ENCODE data around the gene SLC7A6OS.
"Not testable (repeated sequence)": the region's sequence is repeated elsewhere in the genome, so short reads cannot be mapped to it uniquely, and the experiment has no call there.

The SLC7A6OS gene

GRCh38 chr16:68289621-68290329, 21.0 kb downstream of the SLC7A6OS start:
- Histone ChIP-seq H3K4me1 (ENCODE audit: control insufficient read depth, insufficient read depth, low read length) (no peaks in the 10 kb centered on the region), H3K9ac (ENCODE audit: low read length) (no peak overlapping the region), H3K4me3 (ENCODE audit: low read length) (no peak overlapping the region), H3K27ac (ENCODE audit: low read depth, low read length) (no peak overlapping the region), H3K36me3 (ENCODE audit: control insufficient read depth, insufficient read depth, low read length) (peaks cover 25% of the 10 kb centered on the region), H3K27me3 (ENCODE audit: control insufficient read depth, insufficient read depth, low read length) (no peaks in the 10 kb centered on the region)

DNA sequence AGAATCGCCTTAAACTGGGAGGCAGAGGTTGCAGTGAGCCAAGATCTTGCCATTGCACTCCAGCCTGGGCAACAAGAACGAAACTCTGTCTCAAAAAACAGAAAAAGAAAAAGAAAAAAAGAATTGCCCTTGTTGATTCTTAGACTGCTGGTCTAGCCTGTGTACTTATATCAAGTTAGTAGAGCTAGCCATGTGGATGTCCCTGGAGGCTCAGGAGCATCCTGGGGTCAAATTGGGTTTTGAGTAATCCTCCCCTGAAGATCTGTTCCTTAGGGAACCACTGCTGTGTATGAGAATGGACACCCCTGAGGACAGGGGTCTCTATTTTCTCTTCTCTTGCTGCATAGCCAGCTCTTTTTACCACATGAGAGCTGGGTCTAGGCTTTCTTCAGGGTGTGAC, 21.5 kb downstream of the SLC7A6OS start:
- Histone ChIP-seq H3K9ac (ENCODE audit: low read length) (no peak overlapping the region), H3K27me3 (ENCODE audit: control insufficient read depth, insufficient read depth, low read length) (no peaks in the 10 kb centered on the region), H3K4me3 (ENCODE audit: low read length) (no peak overlapping the region), H3K36me3 (ENCODE audit: control insufficient read depth, insufficient read depth, low read length) (peaks cover 23% of the 10 kb centered on the region), H3K27ac (ENCODE audit: low read depth, low read length) (no peak overlapping the region), H3K4me1 (ENCODE audit: control insufficient read depth, insufficient read depth, low read length) (no peaks in the 10 kb centered on the region)

GRCh38 chr16:68288796-68289195, 21.9 kb downstream of the SLC7A6OS start:
- not testable (repeated sequence) for H3K4me1 ChIP-seq (ENCODE audit: control insufficient read depth, insufficient read depth, low read length); H3K27ac ChIP-seq (ENCODE audit: low read depth, low read length); H3K27me3 ChIP-seq (ENCODE audit: control insufficient read depth, insufficient read depth, low read length); H3K4me3 ChIP-seq (ENCODE audit: low read length); H3K9ac ChIP-seq (ENCODE audit: low read length)
- peaks cover 21% of the 10 kb centered on the region for H3K36me3 ChIP-seq (ENCODE audit: control insufficient read depth, insufficient read depth, low read length)

DNA sequence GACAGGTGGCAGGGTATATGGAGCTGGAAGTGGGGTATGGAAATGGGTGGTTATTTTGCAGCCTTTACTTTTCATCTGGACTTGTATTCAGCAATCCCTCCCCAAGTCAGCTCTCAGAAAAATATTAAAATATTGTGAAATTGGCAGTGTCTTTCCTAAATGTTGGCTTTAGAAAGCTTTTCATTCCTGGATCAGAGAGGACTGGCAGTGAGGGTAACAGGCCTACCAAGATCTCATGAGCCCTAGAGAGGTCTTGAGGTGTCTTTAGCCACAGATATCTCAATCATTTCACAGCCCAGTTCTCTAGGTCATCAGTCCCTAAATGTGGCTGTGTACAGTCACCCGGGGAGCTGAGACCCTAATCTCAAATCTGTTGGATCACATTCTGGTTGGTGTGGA, 22.5 kb downstream of the SLC7A6OS start:
- Histone ChIP-seq H3K4me1 (ENCODE audit: control insufficient read depth, insufficient read depth, low read length) (no peaks in the 10 kb centered on the region), H3K27me3 (ENCODE audit: control insufficient read depth, insufficient read depth, low read length) (no peaks in the 10 kb centered on the region), H3K36me3 (ENCODE audit: control insufficient read depth, insufficient read depth, low read length) (peaks cover 19% of the 10 kb centered on the region), H3K9ac (ENCODE audit: low read length) (no peak overlapping the region), H3K4me3 (ENCODE audit: low read length) (no peak overlapping the region), H3K27ac (ENCODE audit: low read depth, low read length) (no peak overlapping the region)

GRCh38 chr16:68287276-68288251, 23.2 kb downstream of the SLC7A6OS start:
- no peak overlapping the region for H3K9ac ChIP-seq (ENCODE audit: low read length)
- no peaks in the 10 kb centered on the region for H3K4me1 ChIP-seq (ENCODE audit: control insufficient read depth, insufficient read depth, low read length)
- H3K4me3 ChIP-seq (ENCODE audit: low read length), result no peak overlapping the region
- H3K36me3 ChIP-seq (ENCODE audit: control insufficient read depth, insufficient read depth, low read length), result peaks cover 19% of the 10 kb centered on the region
- no peaks in the 10 kb centered on the region for H3K27me3 ChIP-seq (ENCODE audit: control insufficient read depth, insufficient read depth, low read length)
- H3K27ac ChIP-seq (ENCODE audit: low read depth, low read length), result no peak overlapping the region

DNA sequence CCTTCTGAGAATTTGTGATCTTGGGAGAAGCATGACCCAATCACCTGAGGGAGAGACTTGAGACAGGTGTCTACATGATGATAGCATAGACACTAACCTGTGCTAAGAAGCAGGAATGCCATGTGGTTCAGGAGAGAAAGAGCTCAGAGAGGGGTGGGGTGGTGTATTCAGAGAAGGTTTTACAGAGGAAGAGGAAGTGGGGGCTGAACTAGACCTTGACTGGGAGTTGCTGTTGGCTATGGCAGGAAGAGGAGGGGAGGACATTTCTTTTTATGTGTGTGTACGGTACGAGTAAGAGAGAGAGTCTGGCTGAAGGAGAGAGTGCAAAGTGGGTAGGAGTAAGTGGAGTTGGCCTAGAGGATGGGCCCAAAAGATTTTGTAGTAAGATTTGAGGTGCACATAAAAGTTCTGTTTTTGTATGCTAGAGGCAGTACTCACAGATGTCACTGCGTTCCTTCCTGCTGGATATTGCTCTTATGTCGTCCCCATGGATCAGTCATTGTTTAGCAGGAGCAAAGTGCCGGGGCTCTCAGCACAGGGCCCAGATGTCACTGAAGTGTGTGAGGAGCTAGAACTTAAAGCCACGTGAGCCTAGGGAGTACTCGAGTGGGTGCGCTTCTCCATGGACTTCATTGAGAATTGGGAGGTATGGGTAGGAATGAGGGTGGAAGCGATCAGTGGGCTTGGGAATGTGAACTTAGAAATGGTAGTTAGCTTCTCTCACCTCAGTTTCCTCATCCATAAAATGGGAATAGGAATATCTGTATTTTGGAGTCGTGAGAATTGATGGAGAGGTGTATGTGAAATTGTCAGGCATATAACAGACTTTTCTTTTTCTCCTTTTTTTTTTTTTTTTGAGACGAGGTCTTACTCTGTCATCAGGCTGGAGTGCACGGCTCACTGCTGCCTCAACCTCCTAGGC, 24.3 kb downstream of the SLC7A6OS start:
- H3K27me3 ChIP-seq (ENCODE audit: control insufficient read depth, insufficient read depth, low read length), result no peaks in the 10 kb centered on the region
- H3K27ac ChIP-seq (ENCODE audit: low read depth, low read length), result no peak overlapping the region
- no peak overlapping the region for H3K4me3 ChIP-seq (ENCODE audit: low read length)
- H3K9ac ChIP-seq (ENCODE audit: low read length), result no peak overlapping the region
- peaks cover 13% of the 10 kb centered on the region for H3K36me3 ChIP-seq (ENCODE audit: control insufficient read depth, insufficient read depth, low read length)
- no peaks in the 10 kb centered on the region for H3K4me1 ChIP-seq (ENCODE audit: control insufficient read depth, insufficient read depth, low read length)

DNA sequence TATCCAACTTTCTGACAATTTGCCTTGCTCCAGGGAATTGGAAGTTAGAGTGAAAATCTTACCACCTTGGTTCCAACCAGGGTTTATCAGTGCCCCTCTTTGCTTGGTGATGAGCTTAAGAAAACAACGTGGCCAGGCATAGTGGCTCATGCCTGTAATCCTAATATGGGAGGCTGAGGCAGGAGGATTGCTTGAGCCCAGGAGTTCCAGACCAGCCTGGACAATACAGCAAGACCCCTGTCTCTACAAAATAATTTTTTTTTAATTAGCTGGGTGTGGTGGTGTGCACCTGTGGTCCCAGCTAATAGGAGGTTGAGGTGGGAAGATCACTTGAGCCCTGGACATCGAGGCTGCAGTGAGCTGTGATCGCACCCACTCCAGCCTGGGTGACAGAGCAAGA, 25.1 kb downstream of the SLC7A6OS start:
- H3K9ac ChIP-seq (ENCODE audit: low read length), result no peak overlapping the region
- H3K4me1 ChIP-seq (ENCODE audit: control insufficient read depth, insufficient read depth, low read length), result no peaks in the 10 kb centered on the region
- no peaks in the 10 kb centered on the region for H3K27me3 ChIP-seq (ENCODE audit: control insufficient read depth, insufficient read depth, low read length)
- H3K36me3 ChIP-seq (ENCODE audit: control insufficient read depth, insufficient read depth, low read length), result peaks cover 8% of the 10 kb centered on the region
- H3K27ac ChIP-seq (ENCODE audit: low read depth, low read length), result no peak overlapping the region
- no peak overlapping the region for H3K4me3 ChIP-seq (ENCODE audit: low read length)

DNA sequence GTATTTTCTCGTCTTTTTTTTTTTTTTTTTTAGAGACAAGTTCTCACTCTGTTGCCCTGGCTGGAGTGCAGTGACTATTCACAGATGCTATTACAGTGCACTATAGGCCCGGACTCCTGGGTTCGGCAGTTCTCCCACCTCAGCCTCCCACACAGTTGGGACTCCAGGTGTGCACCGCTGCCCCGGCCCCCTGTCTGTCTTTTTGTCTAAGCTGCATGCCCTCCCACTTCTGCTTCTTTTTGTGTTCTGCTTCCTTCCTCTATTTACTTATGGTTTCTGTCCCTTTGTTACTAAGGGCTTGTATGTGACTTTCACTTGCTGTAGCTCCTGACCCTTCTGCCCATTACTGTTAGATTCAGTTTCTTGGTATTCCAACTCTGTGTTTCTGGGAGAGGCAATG, 25.9 kb downstream of the SLC7A6OS start:
- H3K4me1 ChIP-seq (ENCODE audit: control insufficient read depth, insufficient read depth, low read length), result no peaks in the 10 kb centered on the region
- no peak overlapping the region for H3K9ac ChIP-seq (ENCODE audit: low read length)
- peaks cover 8% of the 10 kb centered on the region for H3K36me3 ChIP-seq (ENCODE audit: control insufficient read depth, insufficient read depth, low read length)
- H3K4me3 ChIP-seq (ENCODE audit: low read length), result no peak overlapping the region
- H3K27ac ChIP-seq (ENCODE audit: low read depth, low read length), result no peak overlapping the region
- H3K27me3 ChIP-seq (ENCODE audit: control insufficient read depth, insufficient read depth, low read length), result no peaks in the 10 kb centered on the region

GRCh38 chr16:68283801-68284598, 26.7 kb downstream of the SLC7A6OS start:
- H3K9ac ChIP-seq (ENCODE audit: low read length), result no peak overlapping the region
- H3K27me3 ChIP-seq (ENCODE audit: control insufficient read depth, insufficient read depth, low read length), result no peaks in the 10 kb centered on the region
- no peaks in the 10 kb centered on the region for H3K4me1 ChIP-seq (ENCODE audit: control insufficient read depth, insufficient read depth, low read length)
- H3K4me3 ChIP-seq (ENCODE audit: low read length), result no peak overlapping the region
- peaks cover 8% of the 10 kb centered on the region for H3K36me3 ChIP-seq (ENCODE audit: control insufficient read depth, insufficient read depth, low read length)
- no peak overlapping the region for H3K27ac ChIP-seq (ENCODE audit: low read depth, low read length)

GRCh38 chr16:68283346-68283745, 27.4 kb downstream of the SLC7A6OS start:
- H3K4me1 ChIP-seq (ENCODE audit: control insufficient read depth, insufficient read depth, low read length), result no peaks in the 10 kb centered on the region
- no peaks in the 10 kb centered on the region for H3K27me3 ChIP-seq (ENCODE audit: control insufficient read depth, insufficient read depth, low read length)
- no peak overlapping the region for H3K27ac ChIP-seq (ENCODE audit: low read depth, low read length)
- peaks cover 8% of the 10 kb centered on the region for H3K36me3 ChIP-seq (ENCODE audit: control insufficient read depth, insufficient read depth, low read length)
- H3K9ac ChIP-seq (ENCODE audit: low read length), result no peak overlapping the region
- H3K4me3 ChIP-seq (ENCODE audit: low read length), result no peak overlapping the region

DNA sequence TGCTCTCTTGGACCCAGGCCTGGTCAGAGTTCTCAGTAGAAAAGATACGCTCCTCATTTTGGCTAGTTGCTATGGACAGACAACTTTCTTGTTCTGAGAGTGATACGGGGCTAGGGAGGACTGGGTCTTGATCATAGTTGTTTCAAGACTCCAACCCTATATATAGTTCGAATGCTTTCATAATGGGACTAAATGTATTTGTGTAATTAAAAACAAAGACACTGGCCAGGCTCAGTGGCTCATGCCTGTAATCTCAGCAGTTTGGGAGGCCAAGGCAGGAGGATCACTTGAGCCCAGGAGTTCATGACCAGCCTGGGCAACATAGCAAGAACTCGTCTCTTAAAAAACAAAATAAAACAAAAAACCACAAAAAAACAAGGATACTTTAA, 28.7 kb downstream of the SLC7A6OS start:
- Histone ChIP-seq H3K27ac (ENCODE audit: low read depth, low read length) (no peak overlapping the region), H3K4me1 (ENCODE audit: control insufficient read depth, insufficient read depth, low read length) (no peaks in the 10 kb centered on the region), H3K4me3 (ENCODE audit: low read length) (no peak overlapping the region), H3K36me3 (ENCODE audit: control insufficient read depth, insufficient read depth, low read length) (peaks cover 8% of the 10 kb centered on the region), H3K27me3 (ENCODE audit: control insufficient read depth, insufficient read depth, low read length) (no peaks in the 10 kb centered on the region), H3K9ac (ENCODE audit: low read length) (no peak overlapping the region)
